ENCODE results near the gene CRYBG3.

The CRYBG3 gene

GRCh38 chr3:97838393-97838792 lies 16.6 kb downstream of the CRYBG3 start:
- no peak for DNase-seq

- no peak for DNase-seq
Measured at GRCh38 chr3:97839944-97840343, 18.1 kb downstream of the CRYBG3 start.

GRCh38 chr3:97841304-97841703 lies 19.5 kb downstream of the CRYBG3 start:
- DNase-seq, result no peak

GRCh38 chr3:97841956-97842355 lies 20.1 kb downstream of the CRYBG3 start:
- DNase-seq, result no peak

GRCh38 chr3:97848779-97849178 lies 27.0 kb downstream of the CRYBG3 start:
- DNase-seq, result no peak

- no peak for DNase-seq
Measured at GRCh38 chr3:97857401-97857800, 35.6 kb downstream of the CRYBG3 start.

GRCh38 chr3:97860364-97860763 lies 38.6 kb downstream of the CRYBG3 start:
- no peak for DNase-seq

GRCh38 chr3:97862582-97862981 lies 40.8 kb downstream of the CRYBG3 start:
- no peak for DNase-seq

- no peak for DNase-seq
Measured at GRCh38 chr3:97863031-97863430, 41.2 kb downstream of the CRYBG3 start.

- no peak for DNase-seq
Measured at GRCh38 chr3:97863775-97864174, 42.0 kb downstream of the CRYBG3 start.

- no peak for DNase-seq
Measured at GRCh38 chr3:97871186-97871585, 49.4 kb downstream of the CRYBG3 start.

GRCh38 chr3:97871801-97872524 lies 50.2 kb downstream of the CRYBG3 start:
- DNase-seq, result peak in 1 of 14 donors; percentile 4

GRCh38 chr3:97872525-97873042 lies 50.8 kb downstream of the CRYBG3 start:
- DNase-seq, result peak in 1 of 14 donors; percentile 2

GRCh38 chr3:97880267-97880666 lies 58.5 kb downstream of the CRYBG3 start:
- no peak for DNase-seq

GRCh38 chr3:97882975-97883598 lies 61.3 kb downstream of the CRYBG3 start:
- no peak for DNase-seq

GRCh38 chr3:97883736-97884135 lies 61.9 kb downstream of the CRYBG3 start:
- no peak for DNase-seq

- DNase-seq, result no peak
Measured at GRCh38 chr3:97884586-97885123, 62.8 kb downstream of the CRYBG3 start.

- DNase-seq, result no peak
Measured at GRCh38 chr3:97885931-97886824, 64.4 kb downstream of the CRYBG3 start.

GRCh38 chr3:97889814-97890213 lies 68.0 kb downstream of the CRYBG3 start:
- DNase-seq, result no peak

GRCh38 chr3:97892852-97893251 lies 71.0 kb downstream of the CRYBG3 start:
- no peak for DNase-seq

- no peak for DNase-seq
Measured at GRCh38 chr3:97895216-97895615, 73.4 kb downstream of the CRYBG3 start.

- DNase-seq, result no peak
Measured at GRCh38 chr3:97896129-97896528, 74.3 kb downstream of the CRYBG3 start.

GRCh38 chr3:97896547-97896946 lies 74.7 kb downstream of the CRYBG3 start:
- no peak for DNase-seq
